Smooth muscle cell of the pulmonary artery (primary cell): ENCODE data around the gene SALL4. TPM values are rescaled to one million over a fixed set of nuclear protein-coding genes. Genes with fewer than 3 reads are reported as not detected.

ENCODE experiments used
- total RNA-seq: library from RNA; depleted of rRNA; stranded (reverse); fragments of >200 nt; gene quantifications from 2 replicates; pipeline ENCODE4 v1.2.3, GENCODE V29; 2014

SALL4 gene
- 0.07 and 0.13 TPM in 2 replicates for total RNA-seq

GRCh38 chr20:51802170-51802751 is at the start of gene SALL4:
SALL4 (minus strand) TSS chr20:51802521; CDS start chr20:51802408, 113 bp downstream.

GRCh38 chr20:51767867-51768758 is 34.2 kb downstream of the SALL4 start, which contains the start of gene ATP9A:
ATP9A (minus strand) TSS chr20:51768390; CDS start chr20:51768369, 21 bp downstream.

Other genes with a start within 250 kb of the SALL4 start
- 44.8 and 55.8 TPM in 2 replicates for gene ATP9A, start 34.1 kb downstream of the SALL4 start, total RNA-seq